Transverse colon (tissue), 4 donors: ENCODE results near the gene UBA52. TPM values are rescaled to one million over a fixed set of nuclear protein-coding genes. Genes with fewer than 3 reads are reported as not detected.
A peak's percentile ranks its signal among the peaks of the same experiment; 100 is the strongest.

Source experiments
- DNase-seq: peaks from one replicate; pipeline ENCODE4 v3.0.0-alpha.2; 2019
- H3K27ac ChIP-seq, 4 donors: fragments of 200-600 bp; sonication (generic); 2 replicates each; pipeline ENCODE4 v1.5.1; 2016 to 2018; ENCODE audit warnings: inconsistent platforms in 4 of 4
- H3K27me3 ChIP-seq: fragments of 200-600 bp; sonication (generic); 2 replicates; pipeline ENCODE4 v1.5.1; 2017; ENCODE audit warnings: inconsistent platforms
- H3K36me3 ChIP-seq, 4 donors: fragments of 200-600 bp; sonication (generic); 2 replicates each; pipeline ENCODE4 v1.5.1; 2017 to 2019; ENCODE audit warnings: inconsistent platforms in 4 of 4
- H3K4me1 ChIP-seq, 4 donors: fragments of 200-600 bp; sonication (generic); 2 replicates each; pipeline ENCODE4 v1.5.1; 2017 to 2020; ENCODE audit warnings: inconsistent platforms in 4 of 4
- H3K4me3 ChIP-seq, 4 donors: fragments of 200-600 bp; sonication (generic); 1 replicate in 1 of 4; 2 replicates in 3 of 4; pipeline versions ENCODE4 v1.5.1 to v1.6.1; 2017 to 2019; ENCODE audit warnings: inconsistent platforms in 4 of 4
- H3K9me3 ChIP-seq, 2 donors: fragments of 200-600 bp; sonication (generic); 2 replicates each; pipeline ENCODE4 v1.5.1; 2017 to 2019; ENCODE audit warnings: inconsistent platforms in 2 of 2
- CTCF ChIP-seq, 5 experiments: fragments of 200-600 bp in 3 of 5; fragments of 450-650 bp in 2 of 5; sonication (generic) in 3 of 5; IDR thresholded peaks; 1 replicate in 2 of 5; 2 replicates in 3 of 5; pipeline ENCODE4 v1.5.1; 2016 to 2017; ENCODE audit warnings: antibody characterized with exemption in 5 of 5, inconsistent platforms in 3 of 5, mild to moderate bottlenecking in 2 of 5, moderate library complexity in 1 of 5
- EP300 ChIP-seq: sonication (generic); formaldehyde crosslinking; IDR thresholded peaks from one replicate; pipeline ENCODE4 v1.6.1; 2017; ENCODE audit warnings: antibody characterized with exemption, low read depth
- POLR2A ChIP-seq: fragments of 450-650 bp; IDR thresholded peaks from one replicate; pipeline ENCODE4 v1.6.1; 2016; ENCODE audit warnings: antibody characterized with exemption, mild to moderate bottlenecking, moderate library complexity
- POLR2AphosphoS5 ChIP-seq, 3 donors: sonication (generic); formaldehyde crosslinking; IDR thresholded peaks; one replicate each; pipeline ENCODE4 v1.6.1; 2016; ENCODE audit warnings: antibody characterized with exemption in 3 of 3
- WGBS, 2 donors: methylation state at CpG; one replicate each; pipeline ENCODE4 v1.1.5; 2018; ENCODE audit warnings: low coverage in 1 of 2; 5-methylcytosine and 5-hydroxymethylcytosine counted together
- in situ Hi-C, 4 donors: fragments of 200-750 bp; cut with MboI; loops; one replicate each; pipeline versions ENCODE4 v1.15.0 to v1.15.1; 2017; ENCODE audit warnings: low sequenced_read_pairs in 3 of 4, low pct_ligation_motif_present in 1 of 4, low pct_unique_long_range_greater_than_20kb in 1 of 4
- intact Hi-C: fragments of 100-400 bp; cut with DNase I; formaldehyde crosslinking; loops from one replicate; pipeline ENCODE4 v1.15.1; 2023; ENCODE audit warnings: low total_unique reads
- total RNA-seq, 4 donors: library from RNA; depleted of rRNA; stranded (reverse); fragments of >200 nt; gene quantifications; one replicate each; pipeline ENCODE4 v1.1.0, GENCODE V29; 2016

Gene UBA52
- total RNA-seq, 4 donors from 2014 or later = 421 to 735 (median 566) TPM

GRCh38 chr19:18612051-18612771, 40.6 kb downstream of the UBA52 start:
- in situ Hi-C loops = loop anchor here in 1 of 4 donors (25.0 kb wide), 1 partner anchor 200 kb away; no protein-coding TSS in a partner anchor

GRCh38 chr19:18612772-18613588, 41.3 kb downstream of the UBA52 start, which contains the start of gene TMEM59L:
TSS of gene TMEM59L (plus strand) at chr19:18612870. CDS start at chr19:18612959, 89 bp downstream.
- TF ChIP-seq CTCF (IDR thresholded peaks at IDR 0.05) (no peak), POLR2AphosphoS5 (IDR thresholded peaks at IDR 0.05) (no peak), EP300 (no peak), POLR2A (no peak)
- Histone ChIP-seq H3K4me3 (peak within 1 kb of the TSS; percentile 8 to 55 (median 34)), H3K4me1 (peaks cover 6 to 29% (median 26%) of the 10 kb centered on the region in 4 donors), H3K36me3 (no peaks in the 10 kb centered on the region), H3K27ac (no peak within 1 kb of the TSS), H3K9me3 (no peaks in the 10 kb centered on the region), H3K27me3 (peaks cover 98% of the 10 kb centered on the region)
- intact Hi-C loops = no loop called here
- no peak for DNase-seq
- 5% methylated on average over 30 of the region's 70 CpGs; no CpG with 5 or more reads in 1 of the 2 donors for WGBS, 2 donors
- in situ Hi-C loops = loop anchor here in 1 of 4 donors (25.0 kb wide), 1 partner anchor 199 kb away; no protein-coding TSS in a partner anchor

More at GRCh38 chr19:18612051-18612771, 40.6 kb downstream of the UBA52 start:
- Histone ChIP-seq H3K4me3 (peak overlapping the region; percentile 8 to 55 (median 34)), H3K36me3 (no peaks in the 10 kb centered on the region), H3K4me1 (peaks cover 12 to 37% (median 32%) of the 10 kb centered on the region in 4 donors), H3K27me3 (peaks cover 98% of the 10 kb centered on the region), H3K9me3 (no peaks in the 10 kb centered on the region), H3K27ac (no peak overlapping the region)
- no peak for DNase-seq
- intact Hi-C loops = no loop called here
- no peak for TF ChIP-seq POLR2AphosphoS5 (IDR thresholded peaks at IDR 0.05)
- TF ChIP-seq CTCF (IDR thresholded peaks at IDR 0.05) = no peak
- TF ChIP-seq POLR2A = no peak
- TF ChIP-seq EP300 = no peak
- WGBS, 2 donors = 0 to 3% methylated on average over 4 to 29 of the region's 30 CpGs

- H3K27me3 ChIP-seq = peaks cover 95% of the 10 kb centered on the region
- TF ChIP-seq POLR2AphosphoS5 (IDR thresholded peaks at IDR 0.05) = no peak
- TF ChIP-seq CTCF (IDR thresholded peaks at IDR 0.05) = no peak
- TF ChIP-seq EP300 = no peak
- TF ChIP-seq POLR2A = no peak
These were observed 42.1 kb downstream of the UBA52 start for GRCh38 chr19:18613589-18614234.

More at GRCh38 chr19:18613589-18614234, 42.1 kb downstream of the UBA52 start:
- peaks cover 6 to 29% (median 26%) of the 10 kb centered on the region in 4 donors for H3K4me1 ChIP-seq
- H3K36me3 ChIP-seq = no peaks in the 10 kb centered on the region
- H3K4me3 ChIP-seq = no peak overlapping the region
- no peaks in the 10 kb centered on the region for H3K9me3 ChIP-seq
- in situ Hi-C loops (loop anchor here in 1 of 4 donors (25.0 kb wide), 1 partner anchor 199 kb away; no protein-coding TSS in a partner anchor), intact Hi-C loops (no loop called here)
- 8 to 51% methylated on average over 2 to 20 of the region's 23 CpGs for WGBS, 2 donors
- no peak for DNase-seq
- H3K27ac ChIP-seq = no peak overlapping the region
